RWPE2 (cell line): ENCODE results near the gene VPREB1.
A peak's percentile ranks its signal among the peaks of the same experiment; 100 is the strongest.

Experiments used
- ATAC-seq: fragments of 200-7000 bp; cut with Tn5 transposase; 3 replicates; pipeline ENCODE4 v1.9.1; 2021; ENCODE audit warnings: low read depth
- DNase-seq: peaks from one replicate; pipeline ENCODE4 v3.0.0-alpha.2; 2020; ENCODE audit warnings: low spot score
- H3K27ac ChIP-seq: fragments of 450-650 bp; 2 replicates; pipeline ENCODE4 v1.5.1; 2017; ENCODE audit warnings: mild to moderate bottlenecking; ENCODE audit not compliant: poor library complexity, severe bottlenecking
- H3K27me3 ChIP-seq: fragments of 250-450 bp; sonication (Bioruptor Pico); 2 replicates; pipeline ENCODE4 v1.5.1; 2021; ENCODE audit warnings: mild to moderate bottlenecking, moderate library complexity; ENCODE audit not compliant: insufficient read depth, poor library complexity, severe bottlenecking
- H3K36me3 ChIP-seq: fragments of 250-450 bp; sonication (Bioruptor Pico); 2 replicates; pipeline ENCODE4 v1.5.1; 2020; ENCODE audit warnings: low read depth, mild to moderate bottlenecking, moderate library complexity
- H3K4me1 ChIP-seq: fragments of 250-450 bp; sonication (Bioruptor Pico); 2 replicates; pipeline ENCODE4 v1.5.1; 2021; ENCODE audit warnings: mild to moderate bottlenecking, moderate library complexity; ENCODE audit not compliant: insufficient read depth, poor library complexity, severe bottlenecking
- H3K4me3 ChIP-seq: fragments of 250-450 bp; sonication (Bioruptor Pico); 2 replicates; pipeline ENCODE4 v1.5.1; 2021; ENCODE audit warnings: mild to moderate bottlenecking, moderate library complexity; ENCODE audit not compliant: severe bottlenecking
- H3K9me3 ChIP-seq: fragments of 250-450 bp; sonication (Bioruptor Pico); 2 replicates; pipeline ENCODE4 v1.5.1; 2021; ENCODE audit warnings: mild to moderate bottlenecking, moderate library complexity; ENCODE audit not compliant: severe bottlenecking
- TF ChIP-seq, protein P1 (sequence below): fragments of 450-650 bp; IDR thresholded peaks from one replicate; pipeline ENCODE4 v1.5.1; 2017; ENCODE audit warnings: mild to moderate bottlenecking, moderate library complexity; ENCODE audit not compliant: poor library complexity, severe bottlenecking

VPREB1 gene

DNA sequence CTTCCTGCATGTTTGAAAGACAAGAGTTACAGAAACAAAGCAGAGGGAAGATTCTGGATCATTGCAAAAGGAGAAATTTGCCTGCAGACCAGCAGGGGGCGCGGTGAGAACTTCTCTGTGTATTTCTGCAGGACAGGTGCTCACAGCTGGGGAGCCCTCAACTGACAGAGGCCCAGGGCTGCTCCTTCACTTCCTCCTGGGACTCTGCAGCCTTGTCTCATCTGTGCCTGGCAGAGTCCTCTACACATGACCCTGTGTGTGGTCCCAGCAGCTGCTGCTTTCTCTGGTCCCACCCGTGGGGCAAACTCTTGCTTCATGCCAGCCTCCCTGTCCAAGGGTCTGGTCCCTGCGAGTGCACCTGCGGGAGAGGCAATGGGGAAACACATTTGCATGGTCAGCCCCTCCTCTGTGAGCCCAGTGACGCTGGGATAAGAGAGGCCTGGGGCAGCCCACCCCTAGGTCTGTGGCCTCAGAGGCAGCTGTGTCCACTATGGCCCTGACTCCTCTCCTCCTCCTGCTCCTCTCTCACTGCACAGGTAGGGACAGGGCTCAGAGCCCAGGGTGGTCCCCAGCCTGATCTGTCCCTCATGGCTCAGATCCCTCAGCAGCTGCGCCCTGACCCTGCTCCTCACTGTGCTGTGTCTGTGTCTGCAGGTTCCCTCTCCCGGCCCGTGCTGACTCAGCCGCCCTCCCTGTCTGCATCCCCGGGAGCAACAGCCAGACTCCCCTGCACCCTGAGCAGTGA is 43.2 kb upstream of the VPREB1 start:
- Histone ChIP-seq H3K36me3 (no peaks in the 10 kb centered on the region), H3K27me3 (no peaks in the 10 kb centered on the region), H3K9me3 (peaks cover 2% of the 10 kb centered on the region), H3K4me1 (no peaks in the 10 kb centered on the region), H3K27ac (no peak overlapping the region), H3K4me3 (no peak overlapping the region)
- TF ChIP-seq, protein P1, sequence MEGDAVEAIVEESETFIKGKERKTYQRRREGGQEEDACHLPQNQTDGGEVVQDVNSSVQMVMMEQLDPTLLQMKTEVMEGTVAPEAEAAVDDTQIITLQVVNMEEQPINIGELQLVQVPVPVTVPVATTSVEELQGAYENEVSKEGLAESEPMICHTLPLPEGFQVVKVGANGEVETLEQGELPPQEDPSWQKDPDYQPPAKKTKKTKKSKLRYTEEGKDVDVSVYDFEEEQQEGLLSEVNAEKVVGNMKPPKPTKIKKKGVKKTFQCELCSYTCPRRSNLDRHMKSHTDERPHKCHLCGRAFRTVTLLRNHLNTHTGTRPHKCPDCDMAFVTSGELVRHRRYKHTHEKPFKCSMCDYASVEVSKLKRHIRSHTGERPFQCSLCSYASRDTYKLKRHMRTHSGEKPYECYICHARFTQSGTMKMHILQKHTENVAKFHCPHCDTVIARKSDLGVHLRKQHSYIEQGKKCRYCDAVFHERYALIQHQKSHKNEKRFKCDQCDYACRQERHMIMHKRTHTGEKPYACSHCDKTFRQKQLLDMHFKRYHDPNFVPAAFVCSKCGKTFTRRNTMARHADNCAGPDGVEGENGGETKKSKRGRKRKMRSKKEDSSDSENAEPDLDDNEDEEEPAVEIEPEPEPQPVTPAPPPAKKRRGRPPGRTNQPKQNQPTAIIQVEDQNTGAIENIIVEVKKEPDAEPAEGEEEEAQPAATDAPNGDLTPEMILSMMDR, result peak; percentile 81
- DNase-seq, result no peak
- peak; percentile 44; the same call in 2 of the 3 replicates for ATAC-seq

DNA sequence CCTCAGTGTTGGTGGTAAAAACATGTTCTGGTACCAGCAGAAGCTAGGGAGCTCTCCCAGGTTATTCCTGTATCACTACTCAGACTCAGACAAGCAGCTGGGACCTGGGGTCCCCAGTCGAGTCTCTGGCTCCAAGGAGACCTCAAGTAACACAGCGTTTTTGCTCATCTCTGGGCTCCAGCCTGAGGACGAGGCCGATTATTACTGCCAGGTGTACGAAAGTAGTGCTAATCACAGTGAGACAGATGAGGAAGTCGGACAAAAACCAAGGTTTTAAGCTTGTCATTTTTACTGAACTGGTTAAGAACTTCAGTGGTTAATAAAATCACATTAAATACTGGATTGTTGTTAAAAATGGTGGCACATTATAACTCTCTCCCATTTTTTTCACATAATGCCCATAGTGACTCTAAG is 42.6 kb upstream of the VPREB1 start:
- TF ChIP-seq, protein P1, result no peak
- no peaks in the 10 kb centered on the region for H3K4me1 ChIP-seq
- no peak overlapping the region for H3K4me3 ChIP-seq
- DNase-seq, result no peak
- H3K27ac ChIP-seq, result no peak overlapping the region
- no peaks in the 10 kb centered on the region for H3K27me3 ChIP-seq
- H3K9me3 ChIP-seq, result peaks cover 2% of the 10 kb centered on the region
- no peak for ATAC-seq
- H3K36me3 ChIP-seq, result no peaks in the 10 kb centered on the region

DNA sequence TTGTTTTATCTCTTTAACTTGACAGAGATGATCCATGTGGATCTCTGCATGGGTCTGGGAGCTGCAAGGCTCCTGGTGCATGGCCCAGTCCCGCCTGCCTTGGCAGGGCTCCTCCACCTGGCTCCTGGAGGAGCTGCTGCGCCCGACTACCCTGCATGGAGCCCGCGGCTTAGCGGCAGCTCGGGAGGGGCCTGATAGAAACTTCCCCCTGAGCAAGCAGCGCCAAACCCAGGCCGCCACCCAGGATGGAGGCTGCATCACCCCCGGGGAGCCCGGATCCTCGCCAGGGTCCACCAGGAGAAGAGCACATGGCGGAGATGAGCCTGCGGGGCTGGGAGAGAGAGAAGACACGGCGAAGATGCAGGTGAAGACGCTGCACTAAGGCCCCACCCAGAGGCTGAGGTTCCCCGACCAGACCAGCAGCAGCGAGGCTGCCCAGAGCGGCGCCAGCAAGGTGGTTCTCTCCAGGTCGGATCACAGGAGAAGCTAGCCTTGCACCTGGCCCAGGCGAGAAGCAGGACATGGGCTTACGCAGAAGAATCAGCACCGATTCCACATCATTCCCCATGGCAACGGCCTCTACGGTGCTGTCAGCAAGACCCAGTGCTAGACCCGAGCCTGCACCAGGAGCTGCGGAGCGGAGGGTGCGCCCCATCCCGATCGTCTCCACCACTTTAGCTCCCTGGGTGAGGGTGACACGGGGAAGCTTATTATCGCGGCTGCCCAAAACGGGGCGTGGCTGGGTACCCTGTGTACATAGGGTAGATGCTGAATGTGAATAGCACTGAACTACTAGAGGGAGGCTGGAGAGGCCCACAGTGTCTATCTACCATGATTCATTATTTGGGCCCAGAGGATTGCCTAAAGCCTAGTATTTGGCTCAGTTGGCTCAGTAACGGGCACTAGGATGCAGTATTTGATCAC is 41.3 kb upstream of the VPREB1 start:
- no peaks in the 10 kb centered on the region for H3K4me1 ChIP-seq
- TF ChIP-seq, protein P1, result no peak
- H3K36me3 ChIP-seq, result no peaks in the 10 kb centered on the region
- DNase-seq, result no peak
- no peak overlapping the region for H3K4me3 ChIP-seq
- peaks cover 2% of the 10 kb centered on the region for H3K9me3 ChIP-seq
- H3K27me3 ChIP-seq, result no peaks in the 10 kb centered on the region
- no peak overlapping the region for H3K27ac ChIP-seq
- ATAC-seq, result no peak

DNA sequence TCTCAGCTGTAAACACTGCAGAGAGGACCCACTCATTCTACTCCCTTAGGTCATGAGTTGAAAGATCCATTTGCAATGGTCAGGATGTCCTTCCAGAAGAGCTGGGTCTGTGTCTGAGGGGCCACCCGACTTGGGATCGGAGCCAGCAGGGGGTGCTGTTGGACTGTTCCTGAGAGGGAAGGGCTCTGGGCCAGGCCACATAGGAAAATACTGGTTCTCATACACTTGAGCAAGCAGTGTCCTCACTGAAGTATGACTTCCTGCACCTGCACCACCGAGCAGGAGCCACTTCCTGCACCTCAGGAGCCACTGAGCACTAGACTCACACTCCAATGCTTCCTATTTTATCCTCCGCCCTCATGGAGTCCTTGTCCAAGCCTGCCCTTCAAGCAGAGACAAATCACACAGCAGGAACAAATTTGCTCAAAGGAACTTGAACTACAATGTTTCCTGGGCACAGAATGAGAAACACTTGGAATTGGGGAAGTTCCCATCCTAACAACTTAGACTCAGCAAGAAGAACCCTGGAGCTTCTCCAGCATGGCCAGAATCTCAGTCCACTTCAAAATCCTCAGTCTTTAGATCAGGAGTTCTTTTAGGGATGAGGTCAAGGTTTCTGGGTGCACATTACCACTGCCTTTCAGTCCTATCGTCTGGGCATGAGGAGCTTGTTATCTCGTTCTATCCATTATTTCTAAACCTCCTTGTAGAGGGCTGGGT is 36.6 kb upstream of the VPREB1 start:
- H3K36me3 ChIP-seq, result no peaks in the 10 kb centered on the region
- H3K9me3 ChIP-seq, result no peaks in the 10 kb centered on the region
- TF ChIP-seq, protein P1, result peak; percentile 79
- H3K27me3 ChIP-seq, result no peaks in the 10 kb centered on the region
- H3K27ac ChIP-seq, result no peak overlapping the region
- no peak overlapping the region for H3K4me3 ChIP-seq
- ATAC-seq, result peak; percentile 68
- H3K4me1 ChIP-seq, result peaks cover 13% of the 10 kb centered on the region
- DNase-seq, result no peak
